NOMO-1 treated with DMSO at 0.1 percent for 48 hours (cell line): ENCODE results near the gene RNASET2.

Source experiments
- DNase-seq: peaks from one replicate; lab custom pipeline; 2025; ENCODE audit not compliant: unreplicated experiment; lab: John Stamatoyannopoulos, UW

RNASET2 gene

DNA sequence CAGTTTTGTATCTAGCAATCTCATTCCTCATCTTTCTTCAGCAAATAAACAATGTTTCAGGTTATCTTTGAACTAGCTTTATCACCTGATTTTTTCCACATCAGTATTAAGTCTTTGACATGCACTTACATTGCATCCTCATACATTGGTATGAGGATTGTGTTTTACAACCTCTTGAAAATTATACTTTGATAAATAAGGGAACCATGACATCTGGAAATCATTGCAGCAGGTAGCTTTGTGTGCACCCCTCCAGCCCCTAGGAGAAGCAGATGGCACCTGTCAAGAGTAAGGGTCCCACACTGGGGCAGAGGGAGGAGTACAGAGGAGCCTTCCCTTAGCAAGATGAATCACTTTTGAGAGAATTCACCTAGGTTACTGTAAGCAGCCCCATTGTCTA is 13.7 kb upstream of the RNASET2 start:
- DNase-seq: no peak

DNA sequence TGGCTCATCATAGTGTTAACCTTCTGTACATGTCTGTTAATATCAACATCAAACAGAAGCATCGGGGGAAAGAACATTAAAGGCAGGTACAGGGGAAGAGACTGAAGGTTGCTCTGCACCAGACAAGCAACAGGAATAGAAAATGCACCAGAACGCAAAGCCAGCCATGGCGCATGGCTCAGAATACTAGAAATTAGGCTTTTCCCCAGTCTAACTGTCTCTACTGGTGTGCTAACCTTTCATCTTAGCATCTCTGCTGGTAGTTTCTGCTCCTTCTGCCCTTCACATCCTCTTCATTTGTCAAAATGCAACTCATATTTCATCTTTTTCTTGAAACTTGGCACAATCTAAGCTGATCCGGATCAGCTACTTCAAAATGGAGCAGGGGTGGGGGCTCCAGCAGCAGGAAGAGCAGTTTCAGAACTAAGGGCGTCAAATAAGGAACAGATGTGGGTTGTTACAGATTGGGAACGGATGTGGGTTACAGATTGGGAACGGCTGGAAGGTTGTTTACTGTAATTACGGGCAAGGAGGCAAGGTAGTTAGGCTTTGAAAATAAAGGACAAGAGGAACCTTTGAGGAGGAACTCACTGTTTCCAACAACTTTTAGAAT is 13.1 kb upstream of the RNASET2 start:
- DNase-seq: no peak

DNA sequence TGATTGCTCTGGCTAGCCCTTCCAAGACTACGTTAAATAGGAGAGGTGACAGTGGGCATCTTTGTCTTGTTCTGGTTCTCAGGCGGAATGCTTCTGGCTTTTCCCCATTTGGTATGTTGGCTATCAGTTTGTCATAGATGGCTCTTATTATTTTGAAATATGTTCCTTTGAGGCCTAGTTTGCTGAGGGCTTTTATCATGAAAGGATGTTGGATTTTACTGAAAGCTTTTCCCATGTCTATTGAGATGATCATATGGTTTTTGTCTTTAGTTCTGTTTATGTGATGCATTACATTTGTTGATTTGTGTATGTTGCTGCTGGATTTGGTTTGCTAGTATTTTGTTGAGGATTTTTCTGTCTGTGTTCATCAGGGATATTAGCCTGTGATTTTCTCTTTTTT is 9.9 kb upstream of the RNASET2 start:
- no peak for DNase-seq

DNA sequence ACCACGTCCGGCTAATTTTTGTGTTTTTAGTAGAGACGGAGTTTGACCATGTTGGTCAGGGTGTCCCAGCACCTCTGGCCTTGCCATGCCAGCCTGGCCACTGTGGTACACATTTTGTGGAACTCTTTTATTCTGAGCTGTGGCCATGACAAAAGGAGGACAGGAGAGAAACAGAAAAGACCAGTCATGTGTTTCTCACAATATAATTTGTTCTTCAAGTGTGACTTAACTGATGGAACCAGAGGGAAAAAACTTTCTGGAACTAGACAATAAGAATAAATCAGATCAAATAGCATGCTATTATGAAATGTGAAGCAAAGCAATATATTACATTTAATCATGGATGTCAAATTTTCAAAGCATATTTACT is 4.2 kb upstream of the RNASET2 start:
- no peak for DNase-seq

DNA sequence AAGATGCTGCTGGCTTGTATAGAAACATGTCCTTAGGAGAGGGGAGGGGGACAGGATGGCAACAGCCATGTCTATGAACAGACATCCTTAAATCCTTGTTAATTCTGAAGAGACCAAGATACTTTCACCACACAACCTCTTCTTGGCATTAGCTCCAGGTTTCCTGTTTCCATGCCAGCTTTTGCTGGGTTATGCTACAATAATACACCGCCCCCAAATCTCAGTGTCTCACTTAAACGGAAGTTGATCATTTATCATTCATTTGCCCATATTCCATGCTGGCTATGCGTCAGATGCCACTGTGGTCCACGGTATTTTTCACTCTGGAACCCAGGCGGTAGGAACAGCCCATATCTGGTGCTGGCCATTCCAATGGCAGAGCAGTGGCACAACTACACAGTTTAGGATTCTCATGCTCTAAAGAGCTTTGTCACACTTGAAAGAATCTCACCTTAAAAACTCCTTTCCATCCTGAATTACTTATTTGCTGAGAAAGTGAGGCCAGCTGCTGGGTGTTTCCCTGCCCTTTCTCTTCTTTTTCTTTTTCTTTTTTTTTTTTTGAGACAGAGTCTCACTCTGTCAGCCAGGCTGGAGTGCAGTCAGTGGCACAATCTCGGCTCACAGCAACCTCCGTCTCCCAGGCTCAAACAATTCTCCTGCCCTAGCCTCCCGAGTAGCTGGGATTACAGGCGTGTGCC is 3.7 kb upstream of the RNASET2 start:
- DNase-seq: no peak

DNA sequence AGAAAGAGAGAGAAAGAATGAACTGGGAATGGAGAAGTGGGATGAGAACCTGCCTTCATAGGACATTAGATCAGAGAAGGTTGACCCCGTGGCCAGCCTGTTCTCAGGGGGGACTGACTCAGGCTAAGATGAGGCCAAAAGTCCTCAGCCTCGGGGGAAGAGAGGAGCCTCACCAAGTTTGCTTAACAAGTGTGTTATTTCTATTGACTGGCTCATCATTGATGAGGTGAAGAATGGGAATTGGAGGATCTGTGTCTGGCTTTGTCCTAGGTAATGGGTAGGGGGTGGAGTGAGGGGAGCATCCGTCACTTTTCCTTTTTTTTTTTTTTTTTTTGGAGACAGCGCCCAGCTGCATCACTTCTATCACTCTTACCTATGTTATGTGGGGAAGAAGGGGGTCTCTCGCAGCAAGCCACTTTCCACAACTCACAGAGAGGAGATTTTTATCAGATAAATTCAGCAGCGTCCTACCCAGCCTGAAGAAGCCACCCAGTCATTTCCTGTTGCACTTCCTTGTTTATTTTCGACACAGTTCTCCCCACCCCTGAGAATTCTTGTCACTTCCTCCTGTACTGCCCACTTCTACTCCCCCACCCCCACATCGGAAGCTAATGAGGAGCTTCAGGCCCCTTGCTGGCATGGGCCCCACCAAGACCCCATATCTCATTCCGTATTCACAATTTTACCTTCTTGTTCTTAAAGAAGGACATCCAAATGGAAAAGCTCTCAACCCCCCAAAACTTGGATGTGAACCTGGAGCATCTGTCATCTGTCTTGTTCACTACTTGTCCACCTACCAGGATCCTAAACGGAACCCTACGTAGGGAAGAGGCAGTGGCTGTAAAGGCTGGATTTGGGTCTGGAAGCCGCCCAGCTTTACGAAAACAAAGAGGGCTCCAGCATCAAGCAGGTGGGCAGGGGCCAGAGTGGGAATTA is 2.8 kb upstream of the RNASET2 start:
- peak; percentile 77 for DNase-seq

DNA sequence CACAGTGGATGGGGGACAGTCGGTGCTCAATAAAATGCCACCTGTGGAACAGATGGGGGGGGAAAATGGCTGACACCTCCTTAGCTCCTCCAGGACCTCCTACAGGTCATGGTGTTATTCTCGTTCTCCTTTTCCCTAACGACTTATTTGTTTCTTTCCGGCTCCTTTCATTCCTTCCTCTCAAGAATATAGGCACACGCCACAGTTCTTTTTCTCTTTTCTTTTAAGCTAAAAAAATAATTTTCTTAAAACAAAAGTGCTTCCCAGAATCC is 1.4 kb upstream of the RNASET2 start:
- no peak for DNase-seq

DNA sequence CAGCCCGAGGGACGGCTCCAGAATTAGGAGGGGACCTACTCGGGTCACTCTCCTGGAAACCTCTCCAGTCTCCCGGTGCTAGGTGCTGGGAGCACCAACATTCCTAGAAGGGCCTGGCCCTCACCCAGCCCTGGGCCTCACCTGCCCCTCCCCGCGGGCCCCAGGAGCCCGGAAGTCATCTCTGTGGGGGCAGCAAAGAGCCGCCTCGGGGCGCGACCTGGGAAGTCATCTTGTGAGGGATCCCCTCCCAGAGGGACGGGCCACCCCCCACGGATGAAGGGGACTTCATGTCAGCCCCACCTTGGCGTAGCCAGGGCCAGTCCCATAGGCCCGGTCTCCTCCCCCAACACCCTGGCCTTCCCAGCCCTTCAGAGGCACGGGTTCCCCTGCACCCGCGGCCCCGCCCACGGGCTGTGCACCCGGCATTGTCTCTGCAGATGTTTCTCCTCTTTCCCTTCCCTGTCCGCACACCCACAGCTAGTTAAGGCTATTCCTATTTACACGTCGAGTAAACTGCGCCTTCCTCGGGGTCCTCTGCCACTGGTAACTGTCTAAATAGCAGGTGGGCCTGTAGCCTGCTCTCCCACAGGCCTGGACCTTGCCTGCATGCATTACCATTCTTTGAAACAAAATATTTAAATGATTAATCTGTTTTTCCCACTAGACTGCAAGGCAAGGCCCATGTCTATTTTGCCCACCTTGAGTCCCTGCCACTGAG is 896 bp upstream of the RNASET2 start:
- DNase-seq: peak; percentile 51

DNA sequence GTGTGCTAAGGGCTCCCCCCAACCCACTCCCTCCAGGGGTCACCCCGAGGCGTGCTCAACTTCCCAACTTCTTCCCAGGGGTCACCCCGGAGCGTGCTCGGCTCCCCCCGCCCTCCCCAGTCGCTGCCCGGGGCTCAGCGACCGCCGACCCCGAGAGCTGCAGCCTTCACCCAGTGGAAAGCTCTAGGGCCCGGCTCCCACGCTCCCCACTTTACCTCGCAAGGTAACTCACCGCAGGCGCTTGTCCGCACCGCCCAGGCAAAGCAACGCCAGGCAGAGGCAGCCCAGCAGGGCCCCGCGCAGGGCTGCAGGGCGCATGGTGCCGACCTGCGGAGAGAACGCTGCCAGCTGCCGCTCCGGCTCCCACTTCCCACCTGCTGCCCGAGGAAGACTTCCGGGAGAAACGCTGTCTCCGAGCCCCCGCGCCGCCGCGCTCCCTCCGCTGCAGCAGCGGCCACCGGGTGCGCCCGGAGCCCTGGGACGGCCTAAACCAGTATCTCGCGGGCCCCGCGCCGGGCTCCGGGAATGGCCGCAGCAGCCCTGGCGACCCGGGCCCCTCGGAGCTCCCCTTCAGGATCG is 396 bp downstream of the RNASET2 start:
- DNase-seq: no peak

DNA sequence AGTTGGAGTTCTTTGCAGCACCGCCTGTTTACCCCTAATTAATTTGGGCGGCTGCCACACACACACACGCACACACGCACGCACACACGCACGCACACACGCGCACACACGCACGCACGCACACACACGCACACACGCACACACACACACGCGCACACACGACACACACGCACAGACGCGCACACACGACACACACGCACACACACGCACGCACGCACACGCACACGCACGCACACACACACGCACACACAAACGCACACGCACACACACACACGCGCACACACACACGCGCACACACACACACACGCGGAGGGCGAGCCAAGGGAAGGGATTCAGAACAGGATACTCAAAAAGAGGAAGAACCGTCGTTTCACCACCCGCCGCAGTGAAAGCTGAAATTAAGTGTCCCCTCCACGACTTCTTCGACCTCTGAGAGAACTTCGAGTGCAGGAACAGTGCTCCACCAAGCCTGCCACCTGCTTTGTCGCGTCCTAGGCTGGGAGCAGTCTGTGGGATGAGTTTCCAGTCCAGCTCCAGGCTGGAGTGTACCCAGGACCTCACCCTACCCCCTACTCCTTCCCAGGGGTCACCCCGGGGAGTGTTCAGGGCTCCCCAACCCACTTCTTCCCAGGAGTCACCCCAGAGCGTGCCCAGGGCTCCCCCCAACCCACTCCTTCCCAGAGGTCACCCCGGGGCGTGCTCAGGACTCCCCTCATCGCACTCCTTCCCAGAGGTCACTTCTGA is 1.1 kb downstream of the RNASET2 start:
- peak; percentile 90 for DNase-seq

DNA sequence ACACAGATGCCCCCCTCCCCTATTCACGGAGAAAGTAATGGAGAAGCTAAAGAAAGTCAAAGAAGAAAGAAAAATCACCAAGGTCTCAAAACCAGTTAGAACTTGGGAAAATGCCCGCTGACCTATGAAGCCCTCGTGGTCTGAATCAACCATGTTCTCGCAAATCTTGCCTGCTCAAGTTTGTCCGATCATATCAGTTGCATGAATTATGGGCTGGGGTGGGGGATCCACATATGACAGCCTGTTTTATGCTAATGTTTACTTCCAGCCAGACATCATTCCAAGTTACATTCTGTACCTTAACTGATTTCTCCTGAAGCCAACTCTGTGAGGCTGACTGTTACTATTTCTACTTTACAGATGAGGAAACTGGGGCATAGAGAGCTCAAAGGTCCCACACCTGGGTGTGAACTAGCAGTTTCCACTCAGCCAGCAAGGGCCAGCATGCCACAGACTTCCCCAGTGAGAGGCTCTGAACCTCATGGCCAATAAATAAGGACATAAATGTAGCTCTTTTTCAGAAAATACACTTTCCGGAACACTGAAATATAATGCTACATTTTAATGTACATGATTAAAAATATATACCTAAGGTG is 2.1 kb downstream of the RNASET2 start:
- DNase-seq: no peak

DNA sequence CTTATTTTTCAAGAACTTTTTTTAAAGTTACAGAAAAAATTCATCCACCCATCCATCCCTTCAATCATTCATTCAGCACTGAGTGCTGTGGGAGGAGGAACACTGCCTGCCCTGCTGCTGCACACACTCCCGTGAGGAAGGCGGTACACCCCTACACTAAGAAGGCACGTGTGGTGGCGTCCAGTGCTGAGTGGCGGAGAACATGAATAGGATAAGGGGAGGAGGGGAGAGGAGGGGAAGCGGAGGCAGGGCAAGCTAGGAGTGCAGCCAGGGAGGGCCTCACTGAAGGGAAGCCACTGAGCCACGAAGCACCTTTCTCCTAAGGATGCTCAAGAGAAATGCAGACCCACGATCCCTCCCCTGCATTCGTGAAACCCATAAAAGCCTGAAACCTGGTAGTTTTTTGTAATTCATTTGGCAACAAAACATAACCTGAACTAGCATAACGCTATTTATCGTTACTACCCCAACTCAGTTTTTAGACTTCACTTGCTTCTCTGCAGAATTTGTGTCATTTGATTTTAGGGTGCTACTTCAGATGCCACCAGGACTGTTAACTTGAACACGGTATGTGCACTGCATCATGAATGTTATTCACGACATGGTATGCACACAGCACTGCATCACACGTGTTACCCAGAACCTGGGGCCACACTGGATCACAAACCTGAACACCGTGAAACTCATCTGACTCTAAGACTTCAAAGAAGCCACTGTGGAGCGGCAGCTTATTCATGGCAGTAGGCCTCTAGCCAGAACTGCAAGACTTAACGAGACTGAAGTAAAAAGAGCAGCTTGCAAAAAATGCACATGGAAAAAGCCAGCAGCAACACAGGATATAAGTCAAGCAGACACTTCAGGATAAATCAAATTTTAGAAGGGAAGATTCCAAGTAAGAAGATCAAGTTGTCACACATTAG is 3.5 kb downstream of the RNASET2 start:
- no peak for DNase-seq

DNA sequence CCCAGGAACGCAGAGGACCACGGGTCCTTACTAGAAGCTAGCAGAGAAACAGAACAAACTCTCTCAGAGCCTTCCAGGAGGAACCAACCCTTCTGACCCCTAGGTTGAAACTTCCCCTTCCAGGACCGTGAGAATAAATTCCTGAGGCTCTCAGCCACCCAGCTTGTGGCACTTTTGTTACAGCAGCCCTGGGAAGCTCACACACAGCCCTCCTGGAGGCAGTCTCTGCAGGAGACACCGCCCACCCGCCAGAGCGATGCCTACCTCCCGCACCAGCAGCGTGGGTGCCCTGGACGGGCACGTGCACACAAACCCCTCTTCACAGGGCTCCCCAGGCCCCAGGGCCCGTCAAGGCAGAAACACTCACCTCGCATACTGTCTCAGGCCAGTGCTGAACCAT is 4.2 kb downstream of the RNASET2 start:
- no peak for DNase-seq

DNA sequence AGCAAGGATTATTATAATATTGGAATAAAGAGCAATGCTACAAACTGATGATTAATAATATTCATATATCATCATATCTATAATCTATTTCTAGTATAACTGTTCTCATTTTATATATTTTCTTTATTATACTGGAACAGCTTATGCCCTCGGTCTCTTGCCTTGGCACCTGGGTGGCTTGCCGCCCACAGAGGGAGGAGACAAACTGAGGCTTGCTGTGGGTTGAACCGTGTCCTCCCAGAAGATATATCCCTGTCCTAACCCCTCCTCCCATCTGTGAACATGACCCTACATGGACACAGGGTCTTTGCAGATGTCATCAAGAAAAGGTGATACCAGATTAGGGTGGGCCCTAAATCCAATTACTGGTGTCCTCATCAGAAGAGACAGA is 4.7 kb downstream of the RNASET2 start:
- no peak for DNase-seq

DNA sequence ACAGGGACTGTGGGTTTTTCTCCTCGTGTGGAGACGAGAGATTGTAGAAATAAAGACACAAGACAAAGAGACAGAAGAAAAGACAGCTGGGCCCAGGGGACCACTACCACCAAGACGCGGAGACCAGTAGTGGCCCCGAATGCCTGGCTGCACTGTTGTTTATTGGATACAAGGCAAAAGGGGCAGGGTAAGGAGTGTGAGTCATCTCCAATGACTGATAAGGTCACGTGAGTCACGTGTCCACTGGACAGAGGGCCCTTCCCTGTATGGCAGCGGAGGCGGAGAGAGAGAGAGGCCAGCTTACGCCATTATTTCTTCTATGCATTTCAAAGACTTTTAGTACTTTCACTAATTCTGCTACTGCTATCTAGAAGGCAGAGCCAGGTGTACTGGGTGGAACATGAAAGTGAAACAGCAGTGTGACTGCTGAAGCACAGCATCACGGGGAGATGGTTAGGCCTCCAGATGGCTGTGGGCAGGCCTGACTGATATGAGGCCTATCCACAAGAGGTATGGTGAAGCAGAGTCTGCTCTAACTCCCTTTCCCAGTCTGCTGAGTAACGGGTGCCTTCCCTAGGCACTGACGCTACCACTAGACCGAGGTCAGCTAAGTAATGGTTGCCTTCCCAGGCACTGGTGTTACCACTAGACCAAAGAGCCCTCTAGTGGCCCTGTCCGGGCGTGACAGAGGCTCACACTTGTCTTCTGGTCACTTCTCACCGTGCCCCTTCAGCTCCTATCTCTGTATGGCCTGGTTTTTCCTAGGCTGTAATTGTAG is 5.3 kb downstream of the RNASET2 start:
- DNase-seq: peak; percentile 21

DNA sequence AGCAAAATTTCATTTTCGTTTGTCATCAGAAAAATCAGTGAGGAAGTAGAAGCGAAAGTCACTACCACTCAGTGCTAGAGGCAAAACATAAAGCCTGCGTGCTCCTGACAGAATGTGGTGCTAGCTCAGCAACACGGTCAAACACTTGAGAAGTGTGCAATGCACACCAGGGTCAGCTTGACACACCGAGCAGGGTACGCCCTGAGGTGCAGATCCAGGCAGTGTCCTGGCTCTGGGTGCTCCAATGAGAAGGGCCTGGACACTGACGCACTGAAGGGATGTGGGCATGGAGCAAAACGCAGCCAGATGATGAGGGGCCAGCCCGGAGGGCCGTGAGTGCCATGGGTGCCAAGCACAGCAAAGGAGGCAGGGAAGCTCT is 5.9 kb downstream of the RNASET2 start:
- DNase-seq: no peak

DNA sequence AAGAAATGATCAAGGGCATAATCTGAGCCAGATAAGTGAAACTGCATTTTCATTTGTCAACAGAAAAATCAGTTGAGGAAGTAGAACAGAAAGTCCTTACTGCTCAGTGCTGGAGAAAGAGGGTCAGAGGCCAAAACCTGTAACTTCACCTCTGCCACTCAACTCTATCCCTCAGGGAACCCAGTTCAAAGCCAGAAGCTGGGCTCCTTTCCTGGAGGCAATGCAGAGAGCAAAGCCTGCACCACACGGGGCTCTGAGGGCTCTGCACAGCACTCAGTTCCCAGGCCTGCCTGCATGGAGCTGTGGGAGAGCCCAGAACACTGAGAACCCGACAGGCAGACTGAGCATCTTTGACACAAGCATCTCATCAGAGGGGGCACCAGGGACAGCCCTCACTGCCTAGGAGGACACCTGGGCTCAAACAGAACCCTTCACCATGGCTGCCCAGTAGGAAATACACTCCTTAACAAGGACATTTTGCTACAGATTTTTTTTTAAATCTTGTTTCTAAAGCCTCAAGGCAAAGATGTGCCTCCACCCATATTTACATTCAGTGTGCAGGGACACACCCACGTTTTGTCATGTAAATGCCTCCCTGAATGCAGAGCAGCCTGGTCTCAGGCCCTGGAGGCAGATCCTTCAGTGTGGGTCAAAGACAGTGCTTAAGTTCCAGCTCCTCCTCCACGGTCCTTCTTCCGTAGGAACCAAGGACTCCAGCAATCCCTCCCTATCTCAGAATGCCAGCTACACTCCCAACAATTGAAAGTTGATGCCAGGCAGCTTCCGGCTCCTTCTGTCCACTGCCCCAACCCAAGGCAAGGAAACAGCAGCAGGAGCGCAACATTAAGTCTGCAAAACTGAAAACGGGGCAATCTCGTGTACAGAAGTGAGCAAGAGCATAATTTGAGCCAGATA is 6.6 kb downstream of the RNASET2 start:
- DNase-seq: no peak
